Kidney epithelial cell (primary cell): ENCODE data around the gene MLLT3. TPM values are rescaled to one million over a fixed set of nuclear protein-coding genes. Genes with fewer than 3 reads are reported as not detected.
A peak's percentile ranks its signal among the peaks of the same experiment; 100 is the strongest.

Experiments
- DNase-seq: peaks from one replicate; pipeline ENCODE4 v3.0.0-alpha.2; 2010; ENCODE audit warnings: low read depth
- H3K27me3 ChIP-seq: 2 replicates; pipeline ENCODE4 v1.6.0; 2011; ENCODE audit warnings: low read length; ENCODE audit not compliant: control insufficient read depth, insufficient read depth
- H3K36me3 ChIP-seq: 2 replicates; pipeline ENCODE4 v1.5.1; 2011; ENCODE audit warnings: low read length; ENCODE audit not compliant: control insufficient read depth, insufficient read depth
- H3K4me3 ChIP-seq: 2 replicates; pipeline ENCODE4 v1.5.1; 2011; ENCODE audit warnings: low read depth, mild to moderate bottlenecking, control low read depth, low read length
- total RNA-seq: library from RNA; depleted of rRNA; stranded (reverse); fragments of >200 nt; gene quantifications from 2 replicates; pipeline ENCODE4 v1.2.3, GENCODE V29; 2015
- TF ChIP-seq, protein P1 (sequence below): IDR thresholded peaks from 2 replicates; pipeline ENCODE4 v1.5.1; 2011; ENCODE audit warnings: mild to moderate bottlenecking, moderate library complexity, low read length, control low read depth, inconsistent platforms; ENCODE audit not compliant: insufficient read depth, poor library complexity, severe bottlenecking

The MLLT3 gene
- total RNA-seq, 1 donor from 2014 or later = 16.2 TPM

DNA sequence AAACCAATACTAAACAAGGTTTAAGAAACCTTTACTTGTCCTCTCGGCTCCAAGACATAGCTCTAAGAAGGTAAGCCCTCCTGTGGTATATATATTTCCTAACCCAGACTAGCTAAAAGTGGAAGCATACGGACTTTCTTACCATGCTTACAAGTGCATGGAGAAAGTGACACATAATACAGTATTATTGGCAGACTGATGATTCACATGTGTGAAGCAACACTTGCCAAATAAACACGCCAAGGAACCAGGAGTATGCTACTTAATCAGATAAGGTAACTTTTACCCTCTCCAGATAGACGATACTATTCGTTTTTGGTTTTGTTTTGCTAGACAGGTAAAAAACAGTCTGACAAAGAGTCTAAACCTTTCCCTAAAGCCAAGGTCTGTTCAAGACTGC lies 264.1 kb downstream of the MLLT3 start:
- peak; percentile 21 for DNase-seq
- H3K27me3 ChIP-seq = no peaks in the 10 kb centered on the region
- H3K4me3 ChIP-seq = no peak overlapping the region
- H3K36me3 ChIP-seq = no peaks in the 10 kb centered on the region
- TF ChIP-seq, protein P1, sequence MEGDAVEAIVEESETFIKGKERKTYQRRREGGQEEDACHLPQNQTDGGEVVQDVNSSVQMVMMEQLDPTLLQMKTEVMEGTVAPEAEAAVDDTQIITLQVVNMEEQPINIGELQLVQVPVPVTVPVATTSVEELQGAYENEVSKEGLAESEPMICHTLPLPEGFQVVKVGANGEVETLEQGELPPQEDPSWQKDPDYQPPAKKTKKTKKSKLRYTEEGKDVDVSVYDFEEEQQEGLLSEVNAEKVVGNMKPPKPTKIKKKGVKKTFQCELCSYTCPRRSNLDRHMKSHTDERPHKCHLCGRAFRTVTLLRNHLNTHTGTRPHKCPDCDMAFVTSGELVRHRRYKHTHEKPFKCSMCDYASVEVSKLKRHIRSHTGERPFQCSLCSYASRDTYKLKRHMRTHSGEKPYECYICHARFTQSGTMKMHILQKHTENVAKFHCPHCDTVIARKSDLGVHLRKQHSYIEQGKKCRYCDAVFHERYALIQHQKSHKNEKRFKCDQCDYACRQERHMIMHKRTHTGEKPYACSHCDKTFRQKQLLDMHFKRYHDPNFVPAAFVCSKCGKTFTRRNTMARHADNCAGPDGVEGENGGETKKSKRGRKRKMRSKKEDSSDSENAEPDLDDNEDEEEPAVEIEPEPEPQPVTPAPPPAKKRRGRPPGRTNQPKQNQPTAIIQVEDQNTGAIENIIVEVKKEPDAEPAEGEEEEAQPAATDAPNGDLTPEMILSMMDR = no peak

DNA sequence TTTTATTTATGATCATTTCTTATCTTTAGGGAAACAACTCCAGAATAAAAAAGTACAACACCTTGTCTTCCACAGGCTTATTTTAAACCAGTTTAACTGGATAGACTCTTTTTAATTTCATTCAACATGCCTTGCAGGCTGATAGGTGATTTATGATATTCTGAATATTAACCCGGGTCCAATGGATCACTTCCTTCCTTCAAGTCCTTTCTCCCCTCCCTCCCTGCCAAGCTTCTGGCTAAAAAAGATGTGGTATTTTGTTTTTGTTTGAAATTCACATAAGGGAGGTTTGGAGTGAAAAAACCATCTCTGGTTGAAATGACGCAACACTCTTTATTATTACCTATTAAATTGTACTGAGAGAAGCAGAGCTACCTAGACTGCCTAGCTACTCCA lies 265.3 kb downstream of the MLLT3 start:
- TF ChIP-seq, protein P1 = no peak
- H3K4me3 ChIP-seq = no peak overlapping the region
- H3K36me3 ChIP-seq = no peaks in the 10 kb centered on the region
- no peaks in the 10 kb centered on the region for H3K27me3 ChIP-seq
- DNase-seq = no peak

DNA sequence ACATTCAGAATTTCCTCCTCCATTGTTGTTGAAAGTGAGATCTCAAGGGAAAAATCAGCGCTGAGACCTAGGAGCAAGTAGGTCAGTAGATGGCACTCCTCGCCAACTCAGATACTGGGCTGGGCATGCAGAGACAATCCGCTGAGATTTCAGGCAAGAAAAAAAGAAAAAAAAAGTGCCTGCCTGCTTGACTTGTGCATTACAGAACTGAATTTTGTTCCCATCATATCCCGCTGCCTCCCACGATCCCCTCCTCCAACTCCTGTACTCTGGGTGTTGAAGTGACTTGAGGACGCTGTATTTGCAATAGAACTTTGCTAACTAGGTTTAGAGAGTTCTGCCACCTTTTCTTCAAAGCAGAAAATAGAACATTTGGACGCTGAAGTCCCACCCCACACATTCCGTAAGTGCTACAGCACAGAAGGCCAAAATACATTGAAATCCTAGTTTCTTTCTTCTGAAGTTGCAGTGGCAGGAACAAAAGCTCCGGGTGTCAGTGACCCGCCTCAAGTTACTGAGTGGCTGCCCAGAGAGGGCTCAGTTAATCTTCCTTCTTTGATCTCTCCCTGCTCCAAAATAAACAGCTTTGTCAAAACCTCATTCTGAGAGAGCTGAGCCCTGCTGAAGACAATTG lies 265.8 kb downstream of the MLLT3 start:
- Histone ChIP-seq H3K27me3 (no peaks in the 10 kb centered on the region), H3K36me3 (no peaks in the 10 kb centered on the region), H3K4me3 (no peak overlapping the region)
- TF ChIP-seq, protein P1 = peak; percentile 83
- DNase-seq = peak; percentile 44

DNA sequence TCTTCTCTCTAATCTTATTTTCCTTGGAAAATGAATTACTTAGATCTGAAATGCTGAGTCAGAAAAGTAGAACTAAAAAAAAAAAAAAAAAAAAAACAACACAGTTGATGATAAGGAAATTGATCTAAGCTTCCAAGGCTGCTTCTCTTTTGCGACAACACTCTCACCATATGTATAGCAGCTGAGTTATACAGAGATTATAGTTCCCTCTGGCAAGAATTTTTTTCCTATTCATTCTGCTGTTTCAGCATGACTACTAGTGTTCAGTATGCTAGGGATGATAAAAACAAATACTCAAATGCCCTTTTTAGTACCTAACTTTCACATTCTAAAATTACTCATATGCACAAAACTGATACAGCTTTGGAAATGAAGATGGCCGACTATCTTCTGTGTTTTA lies 267.3 kb downstream of the MLLT3 start:
- Histone ChIP-seq H3K27me3 (no peaks in the 10 kb centered on the region), H3K4me3 (no peak overlapping the region), H3K36me3 (no peaks in the 10 kb centered on the region)
- TF ChIP-seq, protein P1 = no peak
- DNase-seq = no peak

DNA sequence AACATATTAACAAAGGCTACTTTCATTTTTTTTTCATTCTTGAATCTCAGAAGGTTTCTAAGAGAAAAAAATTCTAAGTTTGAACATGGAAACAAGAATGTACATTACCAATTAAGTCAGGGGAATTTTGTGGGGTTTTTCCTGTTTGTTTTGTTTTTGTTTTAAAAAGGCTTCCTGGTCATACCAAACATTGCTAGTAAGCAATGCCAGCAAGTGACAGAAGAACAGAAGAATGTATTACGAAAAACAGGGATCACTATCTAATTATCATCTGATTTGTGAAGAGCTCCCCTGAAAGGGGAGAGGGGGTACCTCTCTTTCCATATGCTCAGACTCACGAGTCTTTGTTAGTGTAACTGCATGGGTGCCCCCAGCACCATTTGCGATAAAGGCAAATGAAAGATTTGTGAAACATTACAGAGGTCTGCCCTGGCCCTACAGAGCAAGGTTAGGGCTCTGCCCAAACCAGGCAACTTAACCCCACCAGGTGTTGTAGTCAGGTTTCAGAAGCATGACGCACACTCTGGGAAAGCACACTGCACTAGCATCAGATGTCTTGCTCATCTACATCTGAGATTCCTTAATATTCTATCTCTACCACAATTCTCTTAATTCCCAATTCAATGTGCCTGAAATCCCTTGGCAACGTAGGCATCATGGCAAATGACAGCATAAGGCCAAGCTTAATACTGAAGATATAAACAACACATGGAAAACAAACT lies 268.2 kb downstream of the MLLT3 start:
- no peaks in the 10 kb centered on the region for H3K27me3 ChIP-seq
- no peaks in the 10 kb centered on the region for H3K36me3 ChIP-seq
- TF ChIP-seq, protein P1 = no peak
- no peak overlapping the region for H3K4me3 ChIP-seq
- DNase-seq = no peak
